GM23248 (cell line): ENCODE measurements around the gene PRELID1. TPM values are rescaled to one million over a fixed set of nuclear protein-coding genes. Genes with fewer than 3 reads are reported as not detected.

Experiments used
- DNase-seq: peaks from one replicate; pipeline ENCODE4 v3.0.0-alpha.2; 2015
- H2AFZ ChIP-seq: fragments of 200-600 bp; sonication (generic); 2 replicates; pipeline ENCODE4 v1.6.1; 2016; ENCODE audit warnings: antibody characterized with exemption
- H3F3A ChIP-seq: fragments of 200-600 bp; sonication (generic); 2 replicates; pipeline ENCODE4 v1.6.1; 2016; ENCODE audit warnings: mild to moderate bottlenecking, antibody characterized with exemption, mixed run types; ENCODE audit not compliant: insufficient read depth
- H3K27ac ChIP-seq: fragments of 200-600 bp; sonication (generic); 2 replicates; pipeline ENCODE4 v1.5.1; 2016; ENCODE audit warnings: mild to moderate bottlenecking
- H3K27me3 ChIP-seq: fragments of 200-600 bp; sonication (generic); replicated peaks from 2 replicates; pipeline ENCODE4 v1.6.1; 2016; ENCODE audit warnings: mild to moderate bottlenecking; ENCODE audit not compliant: insufficient read depth
- H3K36me3 ChIP-seq: fragments of 200-600 bp; sonication (generic); 2 replicates; pipeline ENCODE4 v1.6.1; 2016; ENCODE audit warnings: low read depth, mild to moderate bottlenecking
- H3K4me1 ChIP-seq: fragments of 200-600 bp; sonication (generic); 2 replicates; pipeline ENCODE4 v1.6.1; 2016; ENCODE audit warnings: mild to moderate bottlenecking; ENCODE audit not compliant: insufficient read depth
- H3K4me2 ChIP-seq: fragments of 200-600 bp; sonication (generic); one replicate; pipeline ENCODE4 v1.6.1; 2016; ENCODE audit warnings: mild to moderate bottlenecking; ENCODE audit not compliant: unreplicated experiment
- H3K4me3 ChIP-seq: fragments of 200-600 bp; sonication (generic); 2 replicates; pipeline ENCODE4 v1.5.1; 2016; ENCODE audit warnings: mild to moderate bottlenecking
- H3K79me2 ChIP-seq: fragments of 200-600 bp; sonication (generic); 2 replicates; pipeline ENCODE4 v1.6.1; 2016; ENCODE audit warnings: mild to moderate bottlenecking; ENCODE audit not compliant: insufficient read depth
- H3K9ac ChIP-seq: fragments of 200-600 bp; sonication (generic); 2 replicates; pipeline ENCODE4 v1.6.1; 2016; ENCODE audit warnings: mild to moderate bottlenecking
- H3K9me2 ChIP-seq: fragments of 200-600 bp; sonication (generic); 2 replicates; pipeline ENCODE4 v1.6.1; 2016; ENCODE audit warnings: mixed run types, mild to moderate bottlenecking, moderate library complexity; ENCODE audit not compliant: insufficient read depth
- H3K9me3 ChIP-seq: fragments of 200-600 bp; sonication (generic); one replicate; pipeline ENCODE4 v1.6.1; 2017; ENCODE audit warnings: low read depth
- H4K20me1 ChIP-seq: fragments of 200-600 bp; sonication (generic); 2 replicates; pipeline ENCODE4 v1.6.0; 2016; ENCODE audit not compliant: insufficient read depth
- EZH2 ChIP-seq: fragments of 200-600 bp; sonication (generic); IDR thresholded peaks from 2 replicates; pipeline ENCODE4 v1.6.1; 2018; ENCODE audit warnings: antibody characterized with exemption, mild to moderate bottlenecking; ENCODE audit not compliant: insufficient read depth, poor library complexity, severe bottlenecking
- EZH2phosphoT487 ChIP-seq: fragments of 200-600 bp; sonication (generic); IDR thresholded peaks from 2 replicates; pipeline ENCODE4 v1.6.1; 2018; ENCODE audit warnings: antibody characterized with exemption, moderate library complexity, mild to moderate bottlenecking, low read depth; ENCODE audit not compliant: insufficient read depth
- WGBS, 2 experiments: methylation state at CpG; one replicate each; pipeline ENCODE4 v1.1.6; 2015 to 2017; ENCODE audit warnings: low lambda C conversion rate in 2 of 2, low coverage in 1 of 2; ENCODE audit errors: missing lambda C conversion rate in 2 of 2; 5-methylcytosine and 5-hydroxymethylcytosine counted together
- in situ Hi-C: fragments of 300-500 bp; cut with MboI; formaldehyde crosslinking; loops from 2 replicates; pipeline ENCODE4 v1.15.0; 2020
- polyA plus RNA-seq: library from polyadenylated mRNA; unstranded; fragments of >200 nt; fragmentation: Nextera tagmentation; extraction: Ambion mirVana; gene quantifications from 2 replicates; pipeline ENCODE4 v1.2.1, GENCODE V29; 2016
- total RNA-seq: library from RNA; depleted of rRNA; stranded (reverse); fragments of >200 nt; shearing (Covaris generic); gene quantifications from 2 replicates; pipeline ENCODE4 v1.2.3, GENCODE V29; 2014

PRELID1 gene
- total and polyA plus RNA-seq, 2 experiments from 2014 or later = 212 to 255 TPM

- Histone ChIP-seq H3F3A (peaks cover 14% of the 10 kb centered on the region; the same call in 1 of the 2 replicates), H3K79me2 (no peaks in the 10 kb centered on the region)
- DNase-seq = no peak
These were observed 27.6 kb downstream of the PRELID1 start for GRCh38 chr5:177330991-177331842.

GRCh38 chr5:177332031-177332895 lies 28.7 kb downstream of the PRELID1 start:
- DNase-seq = no peak
- Histone ChIP-seq H3K79me2 (no peaks in the 10 kb centered on the region), H3K9me2 (no peaks in the 10 kb centered on the region), H4K20me1 (no peaks in the 10 kb centered on the region), H3K9me3 (no peaks in the 10 kb centered on the region), H3K27me3 (no peaks in the 10 kb centered on the region), H3K4me3 (no peak overlapping the region), H3K36me3 (peaks cover 4% of the 10 kb centered on the region; the same call in 1 of the 2 replicates), H2AFZ (no peak overlapping the region), H3K27ac (no peak overlapping the region), H3K4me2 (no peak overlapping the region), H3K9ac (no peak overlapping the region), H3K4me1 (peaks cover 10% of the 10 kb centered on the region), H3F3A (peaks cover 7% of the 10 kb centered on the region; the same call in 1 of the 2 replicates)
- TF ChIP-seq EZH2phosphoT487 (no peak), EZH2 (no peak)
- in situ Hi-C loops = no loop called here
- 92 to 98% methylated on average over 22 to 33 of the region's 35 CpGs for WGBS, 2 experiments

More at GRCh38 chr5:177330991-177331842, 27.6 kb downstream of the PRELID1 start:
- 89 to 90% methylated on average over 26 to 27 of the region's 27 CpGs for WGBS, 2 experiments
- no peak overlapping the region for H3K4me3 ChIP-seq
- H3K4me1 ChIP-seq = peaks cover 16% of the 10 kb centered on the region
- no peak overlapping the region for H3K4me2 ChIP-seq
- no peak for TF ChIP-seq EZH2phosphoT487
- no peak for TF ChIP-seq EZH2
- H2AFZ ChIP-seq = no peak overlapping the region
- no peaks in the 10 kb centered on the region for H4K20me1 ChIP-seq
- no peak overlapping the region for H3K9ac ChIP-seq
- in situ Hi-C loops = no loop called here
- H3K27ac ChIP-seq = no peak overlapping the region
- no peaks in the 10 kb centered on the region for H3K27me3 ChIP-seq
- no peaks in the 10 kb centered on the region for H3K9me2 ChIP-seq
- H3K36me3 ChIP-seq = peaks cover 4% of the 10 kb centered on the region; the same call in 1 of the 2 replicates
- no peaks in the 10 kb centered on the region for H3K9me3 ChIP-seq

- in situ Hi-C loops = no loop called here
- TF ChIP-seq EZH2phosphoT487 = no peak
- no peak for TF ChIP-seq EZH2
- Histone ChIP-seq H3K4me3 (no peak overlapping the region), H3K36me3 (peaks cover 4% of the 10 kb centered on the region; the same call in 1 of the 2 replicates), H3K9me3 (no peaks in the 10 kb centered on the region), H3K9me2 (no peaks in the 10 kb centered on the region), H3K27me3 (no peaks in the 10 kb centered on the region), H3K4me1 (peaks cover 4% of the 10 kb centered on the region; the same call in 1 of the 2 replicates), H4K20me1 (no peaks in the 10 kb centered on the region), H3K4me2 (no peak overlapping the region), H3K79me2 (no peaks in the 10 kb centered on the region), H3F3A (peaks cover 5% of the 10 kb centered on the region; the same call in 1 of the 2 replicates), H3K27ac (no peak overlapping the region), H2AFZ (no peak overlapping the region), H3K9ac (no peak overlapping the region)
- DNase-seq = no peak
- WGBS, 2 experiments = 88 to 91% methylated on average over 13 of the region's 13 CpGs
These were observed 29.3 kb downstream of the PRELID1 start for GRCh38 chr5:177332896-177333260.

DNA sequence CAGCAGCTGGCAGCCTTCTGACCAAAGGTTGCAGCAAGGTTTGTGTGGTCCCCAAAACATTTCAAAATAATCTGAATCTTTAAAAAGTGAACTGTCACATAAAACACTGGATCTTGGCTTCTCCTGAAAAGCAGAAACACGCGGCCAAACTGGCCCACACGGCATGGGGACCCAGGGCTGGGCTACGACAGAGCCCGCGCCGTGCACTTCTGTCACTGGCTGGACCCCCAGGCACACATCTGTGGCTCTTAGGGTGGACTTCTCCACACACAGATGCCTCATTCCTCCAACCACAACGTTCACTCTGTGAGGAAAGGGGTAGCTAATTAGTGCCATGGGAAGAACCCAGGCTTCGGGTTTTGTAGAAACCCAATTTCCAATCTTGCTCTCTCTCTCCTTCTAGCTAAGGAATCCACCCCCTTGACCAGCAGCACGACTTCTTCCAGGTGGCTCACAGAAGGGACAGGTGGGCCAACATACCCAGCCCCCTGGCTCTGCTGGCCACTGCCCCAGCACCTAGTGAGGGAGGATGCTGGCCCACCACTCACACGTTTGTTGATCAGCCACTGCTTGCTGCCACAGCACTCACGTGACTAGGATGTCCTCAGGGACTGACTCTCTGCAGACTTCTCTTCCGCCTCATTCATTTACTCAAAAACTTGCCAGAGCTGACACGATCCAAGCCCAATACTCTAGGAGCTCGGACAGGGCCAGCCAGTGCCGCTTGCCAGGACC lies 30.0 kb downstream of the PRELID1 start:
- Histone ChIP-seq H3K27ac (no peak overlapping the region), H3K36me3 (peaks cover 4% of the 10 kb centered on the region; the same call in 1 of the 2 replicates), H4K20me1 (no peaks in the 10 kb centered on the region), H3K9me3 (no peaks in the 10 kb centered on the region), H3K79me2 (0 out of 2 replicates have a peak, but pooled peaks cover under 1% of the 10 kb centered on the region), H2AFZ (no peak overlapping the region), H3K4me3 (no peak overlapping the region), H3K9ac (no peak overlapping the region), H3K4me2 (no peak overlapping the region), H3K27me3 (no peaks in the 10 kb centered on the region), H3K4me1 (no peaks in the 10 kb centered on the region), H3F3A (peaks cover 2% of the 10 kb centered on the region; the same call in 1 of the 2 replicates), H3K9me2 (no peaks in the 10 kb centered on the region)
- WGBS, 2 experiments = 86% methylated on average over 16 of the region's 16 CpGs
- DNase-seq = no peak
- TF ChIP-seq EZH2phosphoT487 = no peak
- TF ChIP-seq EZH2 = no peak
- in situ Hi-C loops = no loop called here
